NK-92 treated with Interleukin-12 subunit alpha and Interleukin-12 subunit beta, amount 100 ng/mL, for 24 hours (cell line): ENCODE data around the gene PPP2R3A.

Experiments
- DNase-seq: peaks from one replicate; lab custom pipeline; 2025; lab: John Stamatoyannopoulos, UW

The PPP2R3A gene

GRCh38 chr3:136022529-136023263 lies 57.2 kb downstream of the PPP2R3A start:
- DNase-seq, result no peak

GRCh38 chr3:136023264-136023978 lies 57.9 kb downstream of the PPP2R3A start:
- no peak for DNase-seq

DNA sequence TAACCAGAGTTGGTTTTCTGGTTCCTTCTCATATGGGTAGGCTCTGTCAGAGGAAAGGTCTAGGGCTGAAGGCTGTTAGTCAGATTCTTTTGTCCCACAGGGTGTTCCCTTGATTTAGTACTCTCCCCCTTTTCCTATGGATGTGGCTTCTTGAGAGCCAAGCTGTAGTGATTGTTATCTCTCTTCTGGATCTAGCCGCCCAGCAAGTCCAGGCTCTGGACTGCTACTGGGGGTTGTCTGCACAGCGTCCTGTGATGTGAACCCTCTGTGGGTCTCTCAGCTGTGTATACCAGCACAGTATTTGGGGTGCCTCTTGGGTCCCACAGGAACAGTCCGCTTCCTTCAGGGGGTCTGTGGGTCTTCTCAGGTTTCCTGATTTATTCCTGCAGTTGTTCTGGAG lies 70.8 kb downstream of the PPP2R3A start:
- no peak for DNase-seq

- no peak for DNase-seq
Observed at GRCh38 chr3:136038668-136039067, 73.1 kb downstream of the PPP2R3A start.

- DNase-seq, result no peak
Observed at GRCh38 chr3:136042608-136043221, 77.2 kb downstream of the PPP2R3A start.

GRCh38 chr3:136044980-136045745 lies 79.6 kb downstream of the PPP2R3A start:
- DNase-seq, result no peak

- DNase-seq, result no peak
Observed at GRCh38 chr3:136048068-136048467, 82.5 kb downstream of the PPP2R3A start.

DNA sequence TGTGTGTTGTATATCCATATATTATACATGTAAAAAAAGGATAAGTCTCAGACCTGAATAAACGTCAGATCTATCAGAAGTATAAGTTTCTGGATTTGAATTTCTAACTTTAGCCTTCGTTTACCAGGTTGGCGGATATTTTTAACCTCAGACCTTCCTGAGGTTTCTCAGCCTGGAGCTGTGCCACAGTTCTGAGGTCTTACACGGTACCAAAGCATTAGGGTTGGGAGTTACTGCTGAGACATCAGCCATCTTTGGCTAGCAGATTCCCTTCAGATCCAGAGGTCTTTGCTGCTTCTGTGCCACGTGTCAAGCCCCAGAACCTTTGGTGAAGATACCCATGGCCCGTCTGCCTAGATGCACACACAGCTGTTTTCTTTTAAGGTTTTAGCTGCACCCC lies 84.7 kb downstream of the PPP2R3A start:
- no peak for DNase-seq

- DNase-seq, result no peak
Observed at GRCh38 chr3:136055491-136055890, 90.0 kb downstream of the PPP2R3A start.

- no peak for DNase-seq
Observed at GRCh38 chr3:136067211-136067610, 101.7 kb downstream of the PPP2R3A start.

DNA sequence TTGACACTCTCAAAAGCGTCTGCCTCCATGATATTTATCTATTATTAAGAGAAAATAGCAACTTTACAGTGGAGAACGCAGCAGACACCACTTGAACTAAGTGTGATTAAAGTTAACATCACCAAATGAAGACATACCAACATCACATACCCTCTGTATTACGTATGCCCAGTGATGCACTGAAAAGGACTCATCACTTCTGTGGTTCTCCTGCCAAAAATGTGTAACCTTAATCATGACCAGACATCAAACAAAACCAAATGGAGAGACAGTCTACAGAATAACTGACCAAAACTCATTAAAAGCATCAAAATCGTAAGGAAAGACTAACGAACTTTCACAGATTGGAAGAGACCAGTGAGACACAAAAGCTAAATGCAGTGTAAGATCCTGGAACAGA lies 103.2 kb downstream of the PPP2R3A start:
- DNase-seq, result no peak

GRCh38 chr3:136069933-136070332 lies 104.4 kb downstream of the PPP2R3A start:
- DNase-seq, result no peak

GRCh38 chr3:136070334-136070733 lies 104.8 kb downstream of the PPP2R3A start:
- no peak for DNase-seq

DNA sequence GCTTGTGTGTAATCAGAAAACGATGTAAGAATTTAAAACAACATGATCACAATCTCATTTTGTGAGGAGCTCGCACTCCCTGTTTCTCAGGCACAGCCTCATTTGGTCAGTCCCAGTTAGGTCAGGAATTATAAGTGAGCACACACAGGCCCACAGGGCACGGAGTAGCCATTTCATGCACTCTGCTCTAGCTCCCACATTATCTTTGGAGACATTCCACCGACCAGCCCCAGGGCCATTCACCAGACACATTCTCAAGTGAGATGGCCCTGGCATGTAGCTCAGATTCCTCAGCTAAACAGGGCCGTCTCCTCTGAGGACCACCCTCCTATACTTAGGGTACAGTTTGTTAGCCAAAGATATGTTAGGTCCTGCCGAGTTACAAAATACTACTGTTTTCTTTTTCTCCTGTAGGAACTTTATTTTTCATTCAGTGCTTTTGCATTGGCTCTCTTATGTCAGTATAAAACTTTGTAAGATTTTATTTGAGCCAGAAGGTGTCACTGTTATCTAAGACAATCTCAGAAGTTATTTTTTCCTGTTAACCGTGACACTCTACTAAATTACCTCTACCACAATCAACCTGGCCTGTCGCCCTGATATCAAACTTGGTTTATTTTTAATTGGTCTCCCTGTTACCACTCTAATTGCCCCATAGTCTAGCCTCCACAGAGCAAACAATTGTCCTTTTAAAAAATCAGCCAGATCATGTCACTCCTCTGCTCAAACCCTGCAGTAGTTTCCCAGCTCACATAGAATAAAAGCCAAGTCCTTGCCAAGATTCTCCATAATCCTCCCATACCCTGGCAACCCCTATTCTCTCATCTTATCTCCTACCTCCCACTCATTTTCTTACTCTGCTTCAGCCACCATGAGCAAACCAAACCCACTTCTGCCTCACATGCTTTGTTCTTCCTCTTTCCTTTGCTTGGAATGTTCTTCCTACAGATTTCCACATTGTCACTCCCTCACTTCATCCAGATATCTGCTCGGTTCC lies 105.7 kb downstream of the PPP2R3A start:
- DNase-seq, result no peak

GRCh38 chr3:136074546-136075170 lies 109.1 kb downstream of the PPP2R3A start:
- DNase-seq, result no peak

DNA sequence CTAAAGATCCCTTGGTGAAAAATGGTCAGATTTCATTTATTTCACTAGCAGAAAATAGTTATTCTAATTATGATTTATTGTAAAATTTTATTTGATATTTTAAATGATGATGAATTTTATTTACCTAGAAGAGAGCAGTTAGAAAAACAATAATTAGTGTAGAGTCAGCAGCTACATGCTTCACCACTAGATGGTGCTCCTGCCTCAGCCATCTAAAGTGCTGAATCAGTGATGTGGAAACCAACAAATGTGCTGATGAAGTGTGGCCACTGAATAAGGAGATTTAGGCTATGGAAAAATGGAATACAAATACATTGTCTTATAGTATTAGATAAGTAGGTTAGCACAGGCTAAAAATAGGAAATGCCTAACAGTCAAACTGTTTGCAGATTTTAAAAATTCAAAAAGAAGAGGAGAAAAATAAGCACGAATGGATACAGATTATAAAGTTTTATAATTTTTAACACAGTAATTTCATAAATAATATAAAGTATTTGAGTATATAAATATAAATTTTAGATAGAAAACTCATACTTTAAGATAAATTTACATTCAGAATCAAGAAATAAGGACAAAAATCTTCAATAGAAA lies 109.8 kb downstream of the PPP2R3A start:
- peak; percentile 25 for DNase-seq

DNA sequence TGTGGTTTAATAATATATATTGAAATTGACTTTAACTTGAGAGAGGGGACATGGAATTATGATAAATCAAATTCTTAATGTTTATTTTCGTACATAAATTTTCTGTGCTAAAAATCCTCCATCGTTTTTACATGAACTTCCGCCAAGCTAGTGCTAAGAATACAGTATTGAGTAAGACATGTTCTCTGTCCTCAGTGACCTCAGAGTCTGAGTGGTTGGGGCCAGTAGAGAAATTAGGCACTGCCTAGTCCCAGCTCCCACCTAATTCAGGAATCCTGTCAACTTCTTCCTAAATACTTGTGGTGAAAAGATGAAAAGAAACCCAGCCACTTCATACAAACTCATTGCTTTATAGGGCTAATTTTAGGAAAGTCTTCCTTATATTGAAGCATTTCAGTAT lies 110.3 kb downstream of the PPP2R3A start:
- no peak for DNase-seq

- DNase-seq, result no peak
Observed at GRCh38 chr3:136078421-136079364, 113.2 kb downstream of the PPP2R3A start.
